Measurements from ENCODE around the gene SENP2.
"Not testable (repeated sequence)": the region's sequence is repeated elsewhere in the genome, so short reads cannot be mapped to it uniquely, and the experiment has no call there.

SENP2 gene

DNA sequence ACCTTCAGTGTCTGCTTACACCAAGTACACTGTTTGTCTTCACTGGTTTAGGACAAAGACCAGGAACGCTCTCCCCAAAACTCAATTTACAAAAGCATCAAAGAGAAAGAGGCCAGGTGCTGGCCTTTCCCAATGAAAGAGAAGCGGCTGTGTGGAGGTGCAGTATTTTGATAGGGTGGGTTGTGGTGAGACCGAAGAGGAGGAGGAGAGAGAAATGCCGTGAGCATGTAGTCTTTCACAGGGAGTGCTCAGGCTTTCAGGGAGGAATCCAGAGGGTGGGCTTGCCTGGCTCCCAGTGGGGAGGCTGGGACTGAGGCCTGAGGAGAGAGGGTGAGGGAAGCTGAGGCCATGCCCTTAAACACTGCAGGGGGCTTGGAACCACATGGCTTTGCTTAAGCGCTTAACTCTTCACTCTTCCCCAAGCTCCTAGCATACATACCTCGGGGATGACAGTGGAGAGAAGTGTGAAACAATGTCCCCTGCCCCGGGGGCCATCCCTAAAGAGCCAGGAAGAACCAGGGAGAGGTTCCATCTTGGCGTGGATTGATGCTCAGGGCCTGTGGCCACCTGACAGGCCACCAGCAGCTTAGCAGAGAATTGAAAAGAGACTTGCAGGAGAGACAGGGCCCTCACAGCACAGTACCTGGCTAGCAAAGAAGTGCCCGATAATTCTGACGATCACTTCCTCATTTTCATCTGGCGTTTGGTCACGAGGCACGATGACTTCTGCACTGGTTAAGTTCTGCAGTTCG, 60.5 kb downstream of the SENP2 start:
- H3K4me3 ChIP-seq (ENCODE audit: low read depth, low read length) = no peak overlapping the region

DNA sequence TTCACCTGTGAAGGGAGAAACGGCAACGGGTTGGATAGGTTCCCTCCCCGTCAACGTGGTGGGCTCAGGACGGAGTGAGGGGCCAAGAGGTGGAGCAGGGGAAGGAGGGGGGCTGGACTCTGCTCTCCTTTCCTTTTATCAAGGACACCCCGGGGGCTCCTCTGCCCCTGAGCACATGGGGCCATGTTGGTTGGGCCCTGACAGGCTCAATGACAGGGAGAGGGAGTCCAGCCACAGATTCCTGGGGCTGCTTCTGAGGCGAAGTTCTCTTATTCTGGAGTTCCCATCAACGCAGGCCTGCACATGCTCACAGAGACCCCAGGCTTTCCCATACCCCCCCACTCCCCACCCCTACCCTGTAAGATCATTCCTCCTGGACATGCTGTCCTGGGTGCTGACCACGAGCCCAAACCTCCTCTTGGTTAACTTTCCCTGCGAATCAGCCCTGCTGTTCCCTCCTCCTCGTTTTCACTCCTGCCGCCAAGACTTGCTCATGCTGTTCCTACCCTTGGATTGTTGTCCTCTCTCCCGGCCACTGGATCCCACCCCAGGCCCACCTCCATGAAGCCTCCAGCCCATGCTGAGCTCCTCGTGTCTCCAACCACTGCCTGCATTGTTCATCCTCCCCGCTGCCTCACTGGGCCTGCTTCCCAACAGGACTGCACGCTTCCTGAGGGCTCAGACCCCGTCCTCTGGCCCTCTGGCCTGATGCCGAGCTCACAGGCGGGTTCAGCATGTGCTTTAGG, 61.2 kb downstream of the SENP2 start:
- H3K4me3 ChIP-seq (ENCODE audit: low read depth, low read length) = no peak overlapping the region

DNA sequence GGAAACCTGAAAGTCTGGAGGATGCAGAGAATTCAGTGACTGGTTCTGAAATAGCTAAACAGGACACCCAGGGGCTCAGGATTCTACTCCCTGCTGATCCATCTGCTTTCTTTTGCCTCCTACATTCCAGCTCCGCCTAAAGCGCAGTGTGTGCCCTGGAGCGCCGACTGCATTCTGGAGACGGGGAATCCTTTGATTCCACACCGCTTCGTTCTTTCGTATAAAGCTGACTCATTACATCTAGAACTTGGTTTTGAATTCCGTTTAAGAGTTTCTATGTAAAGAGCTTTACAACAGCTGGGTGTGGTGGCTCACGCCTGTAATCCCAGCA, 61.8 kb downstream of the SENP2 start:
- no peak overlapping the region for H3K4me3 ChIP-seq (ENCODE audit: low read depth, low read length)

DNA sequence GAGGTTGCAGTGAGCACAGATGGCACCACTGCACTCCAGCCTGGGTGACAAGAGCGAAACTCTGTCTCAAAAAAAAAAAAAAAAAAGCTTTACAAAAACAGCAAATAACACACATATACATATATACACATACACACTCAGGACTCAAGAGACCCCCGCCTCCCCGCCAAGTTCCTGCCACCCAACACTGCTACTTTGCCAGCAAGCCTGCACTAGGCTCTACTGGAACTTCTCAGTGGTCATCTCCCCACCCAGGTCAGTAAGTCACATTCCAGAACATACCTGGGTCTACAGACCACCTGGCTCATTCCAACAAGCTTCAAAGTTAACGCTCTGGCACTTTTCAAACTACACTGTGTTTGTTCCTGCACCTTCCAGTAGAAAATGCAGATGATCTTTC, 62.3 kb downstream of the SENP2 start:
- H3K4me3 ChIP-seq (ENCODE audit: low read depth, low read length) = no peak overlapping the region

DNA sequence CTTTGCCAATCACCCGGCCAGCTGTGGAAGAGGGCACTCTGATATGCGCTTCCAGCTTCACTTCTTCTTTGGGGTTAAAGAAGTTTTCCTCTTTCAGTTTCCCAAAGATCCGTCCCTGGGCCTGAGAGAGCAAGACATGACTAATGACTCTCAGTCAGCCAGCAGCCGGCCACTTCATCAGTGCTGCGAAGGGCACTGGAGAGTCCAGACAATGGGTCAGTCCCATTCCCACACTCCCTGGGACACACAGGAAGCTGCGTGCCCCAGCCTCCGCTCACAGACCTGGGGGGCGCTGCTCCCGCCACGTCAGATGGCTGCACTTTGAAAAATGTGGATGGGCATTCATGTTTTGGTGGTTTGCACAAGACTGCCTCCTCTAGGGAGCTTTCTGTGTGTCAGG, 63.3 kb downstream of the SENP2 start:
- no peak overlapping the region for H3K4me3 ChIP-seq (ENCODE audit: low read depth, low read length)

DNA sequence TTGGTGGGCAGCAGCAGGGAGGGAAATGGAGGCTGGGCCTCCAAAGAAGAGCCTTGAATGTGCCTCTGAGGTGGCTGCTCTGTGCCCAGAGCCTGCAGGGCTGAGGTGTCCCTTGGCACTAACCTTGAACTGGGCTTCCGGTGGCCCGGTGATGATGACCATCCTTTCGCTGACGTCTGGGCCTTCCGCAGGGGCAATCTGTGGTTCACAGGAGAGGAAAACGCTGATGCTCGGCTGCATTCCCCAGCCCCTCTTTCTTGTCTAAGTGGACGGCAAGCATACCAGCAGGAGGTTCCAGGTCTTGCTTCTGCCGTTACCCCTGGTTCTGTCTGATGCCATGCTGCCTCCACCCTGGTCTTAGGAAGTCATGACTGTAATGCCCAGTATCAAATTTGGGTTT, 65.9 kb downstream of the SENP2 start:
- no peak overlapping the region for H3K4me3 ChIP-seq (ENCODE audit: low read depth, low read length)

DNA sequence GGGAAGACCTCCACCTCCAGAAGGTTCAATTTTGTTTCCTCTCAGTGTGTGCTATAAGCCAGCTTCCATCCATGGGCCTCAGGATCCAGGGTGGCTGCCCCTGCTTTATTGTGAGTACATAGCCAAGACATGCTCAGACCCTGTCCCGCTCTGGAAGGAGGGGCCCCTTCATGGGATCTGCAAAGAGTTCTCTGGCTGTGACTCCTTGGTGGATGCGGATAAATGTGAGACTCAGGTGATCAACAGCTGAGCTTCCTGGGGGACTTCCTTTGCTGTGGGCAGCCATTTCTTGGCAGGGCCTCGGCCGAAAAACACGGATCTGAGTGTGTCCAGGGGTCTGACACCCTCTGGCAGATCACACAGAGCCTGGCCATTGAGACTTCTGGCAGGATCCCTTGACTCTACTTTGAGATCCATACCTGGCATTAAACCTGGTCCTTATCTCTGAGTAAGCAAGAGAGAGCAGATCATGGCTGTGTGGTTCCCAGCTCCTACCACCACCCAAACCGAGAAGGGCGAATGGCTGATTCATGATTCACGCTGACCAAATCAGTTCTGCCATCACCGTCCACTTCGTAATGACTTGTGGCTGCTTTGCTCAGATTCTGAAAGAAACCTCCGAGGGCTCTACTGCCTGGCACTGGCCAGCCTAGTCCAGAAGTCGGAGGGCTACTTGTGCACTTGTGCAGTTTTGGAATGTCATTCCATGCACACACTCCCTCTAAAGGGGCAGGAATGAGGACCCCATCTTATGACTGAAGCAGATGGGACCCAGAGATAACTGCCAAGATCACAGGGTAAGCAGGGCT, 68.1 kb downstream of the SENP2 start:
- no peak overlapping the region for H3K4me3 ChIP-seq (ENCODE audit: low read depth, low read length)

DNA sequence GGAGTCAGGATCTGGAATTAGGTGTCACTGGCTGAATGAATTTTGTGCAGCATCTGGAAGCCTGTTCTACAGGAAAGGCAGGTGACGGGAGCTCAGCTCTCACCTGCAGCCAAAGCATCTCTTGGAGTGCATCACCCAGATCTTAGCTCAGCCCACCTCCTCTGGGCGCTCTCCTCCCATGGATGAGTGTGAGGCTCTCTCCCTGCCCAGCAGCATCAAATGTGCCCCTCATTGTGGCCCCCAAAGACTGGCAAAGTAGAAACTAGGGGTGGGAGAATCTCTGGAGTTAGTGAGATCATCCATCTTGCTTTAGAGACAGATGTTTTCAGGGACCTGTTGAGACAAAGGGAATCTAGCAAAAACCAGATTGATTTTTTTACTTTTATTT, 68.7 kb downstream of the SENP2 start:
- H3K4me3 ChIP-seq (ENCODE audit: low read depth, low read length) = no peak overlapping the region

DNA sequence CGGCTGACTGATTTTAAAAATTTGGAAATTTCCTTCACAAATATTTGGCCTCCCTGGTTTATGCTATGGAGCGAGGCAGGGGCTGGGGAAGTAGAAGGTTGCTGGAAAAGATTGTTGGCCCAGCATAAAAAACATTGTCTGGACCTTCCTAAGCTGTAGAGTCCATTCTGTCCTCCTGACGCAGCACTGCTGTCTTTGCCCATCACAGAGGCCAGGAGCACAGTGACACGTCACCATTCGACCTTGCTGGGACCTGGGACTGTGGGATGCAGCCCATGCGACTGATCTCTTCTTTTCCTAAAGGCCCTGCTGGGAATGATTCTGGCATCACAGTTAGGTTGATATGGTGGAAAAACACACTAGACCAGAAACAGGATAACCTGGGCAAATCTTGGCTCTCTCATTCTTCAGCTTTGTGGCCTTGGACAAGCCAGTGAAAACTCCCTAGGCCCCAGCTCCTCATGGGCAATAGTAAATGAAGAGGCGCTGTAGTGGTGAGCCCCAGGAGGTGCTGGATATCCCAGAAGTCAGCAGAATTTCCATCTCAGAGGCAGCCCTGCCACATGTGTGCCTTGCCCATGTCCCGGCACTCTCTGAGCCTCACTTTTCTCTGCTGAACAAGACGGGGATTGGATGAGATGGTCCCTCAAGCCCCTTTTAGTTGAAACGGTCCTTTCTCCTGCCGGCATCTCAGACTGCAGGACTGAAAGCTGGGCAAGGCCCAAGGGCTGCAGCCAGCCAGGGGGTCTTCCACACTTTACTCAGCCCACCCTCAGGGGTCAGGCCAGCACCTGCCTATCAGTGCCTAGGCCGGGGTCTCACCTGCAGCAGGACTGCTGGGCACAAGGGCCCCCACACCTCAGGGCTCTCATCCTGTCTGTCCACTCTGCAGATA, 69.6 kb downstream of the SENP2 start:
- no peak overlapping the region for H3K4me3 ChIP-seq (ENCODE audit: low read depth, low read length)

DNA sequence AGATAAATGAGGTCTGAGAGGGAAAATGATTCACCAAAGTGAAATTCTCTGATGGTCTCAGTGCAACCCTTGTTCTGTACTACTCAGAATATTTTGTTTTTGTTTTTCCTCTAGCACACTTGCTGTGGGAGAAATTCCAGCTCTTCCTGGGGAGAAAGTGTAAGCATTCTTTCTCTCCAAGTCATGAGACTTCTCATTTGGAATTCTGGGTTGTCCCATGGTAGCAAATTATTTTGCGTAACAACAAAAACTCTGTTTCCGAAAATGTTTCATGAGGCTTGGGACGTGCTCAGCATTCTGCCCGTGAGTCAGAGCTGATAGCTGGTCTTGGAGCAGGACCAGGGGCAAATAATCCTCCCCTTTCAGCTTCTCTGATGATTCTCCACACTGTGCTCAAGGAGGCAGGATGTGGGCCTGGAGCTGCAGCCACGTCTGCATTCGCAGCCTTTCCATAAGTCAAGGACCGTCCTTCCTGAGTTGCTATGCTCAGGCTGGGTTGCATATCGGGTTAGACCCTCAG, 70.3 kb downstream of the SENP2 start:
- H3K4me3 ChIP-seq (ENCODE audit: low read depth, low read length) = no peak overlapping the region

DNA sequence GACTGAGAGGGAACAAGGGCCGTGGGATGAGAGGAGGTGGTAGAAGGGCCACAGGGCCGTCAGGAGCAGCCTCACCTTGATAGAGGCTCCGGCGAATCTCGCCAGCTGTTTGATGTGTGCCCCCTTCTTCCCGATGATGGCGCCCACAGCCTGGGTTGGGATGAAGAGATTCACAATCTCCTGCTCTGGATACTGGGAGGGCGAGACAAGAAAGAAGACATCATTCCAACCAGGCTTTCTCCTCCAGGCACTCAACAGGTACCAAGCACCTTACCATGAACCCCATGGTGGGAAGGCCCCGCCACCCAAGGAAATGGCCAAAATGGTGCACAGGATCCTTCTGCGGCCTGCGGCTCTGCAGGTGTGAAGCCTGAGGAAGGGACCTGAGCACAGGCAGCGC, 71.1 kb downstream of the SENP2 start:
- no peak overlapping the region for H3K4me3 ChIP-seq (ENCODE audit: low read depth, low read length)

DNA sequence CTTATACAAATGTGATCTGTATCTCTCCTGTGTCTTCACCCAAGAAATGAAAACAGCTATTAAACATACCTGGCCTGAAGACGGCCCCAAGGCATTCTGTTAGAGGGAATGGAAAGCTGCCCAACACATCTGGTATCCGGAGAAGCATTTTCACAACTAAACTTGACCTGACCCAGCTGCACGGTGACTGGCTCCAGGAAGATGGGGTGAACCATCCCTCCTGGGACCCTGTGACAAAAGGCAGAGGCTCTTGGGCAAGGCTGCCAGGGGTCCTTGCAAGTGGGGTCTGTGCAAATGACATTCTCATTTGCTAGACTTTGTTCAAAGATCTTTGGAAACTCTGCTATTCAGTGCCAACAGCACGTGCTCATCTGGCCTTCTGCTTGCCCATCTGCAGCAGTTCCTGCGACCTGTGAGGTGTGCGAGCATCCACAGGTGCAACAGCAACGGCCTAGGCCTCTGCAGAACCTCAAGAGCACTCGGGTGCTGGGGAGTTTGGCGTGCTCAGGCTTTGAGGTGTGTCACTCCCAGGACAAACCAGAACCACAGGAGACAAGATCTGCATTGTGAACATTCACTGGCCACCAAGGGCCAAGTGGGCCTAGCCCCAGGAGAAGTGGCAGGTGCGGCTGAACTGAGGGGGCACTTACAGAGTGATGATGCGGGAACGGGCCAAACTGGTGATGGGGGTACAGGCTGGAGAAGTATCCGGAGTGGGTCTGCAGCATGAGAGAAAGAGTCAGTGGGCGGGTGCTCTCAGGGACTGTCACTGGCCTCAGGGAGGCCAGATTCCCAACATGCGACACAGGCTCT, 71.8 kb downstream of the SENP2 start:
- H3K4me3 ChIP-seq (ENCODE audit: low read depth, low read length) = no peak overlapping the region

DNA sequence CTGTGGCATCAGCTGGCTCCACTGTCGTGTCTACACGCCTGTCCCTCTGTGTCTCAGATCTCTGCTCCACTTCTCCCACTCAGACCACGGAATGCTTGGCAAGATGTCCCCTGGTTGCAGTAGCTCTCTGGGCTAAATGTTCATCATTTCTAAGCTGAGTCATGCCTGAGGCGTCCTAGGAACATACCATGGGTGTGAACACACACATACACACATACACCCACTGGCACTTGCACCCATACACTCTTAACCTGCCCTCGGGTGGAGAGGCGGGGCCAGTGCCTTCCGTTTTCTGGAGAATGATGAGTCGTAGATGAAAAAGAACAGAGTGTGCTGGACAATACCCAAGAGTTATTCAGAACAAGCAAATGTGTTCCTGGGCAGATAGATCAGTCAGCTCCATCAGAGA, 72.4 kb downstream of the SENP2 start:
- H3K4me3 ChIP-seq (ENCODE audit: low read depth, low read length) = no peak overlapping the region

DNA sequence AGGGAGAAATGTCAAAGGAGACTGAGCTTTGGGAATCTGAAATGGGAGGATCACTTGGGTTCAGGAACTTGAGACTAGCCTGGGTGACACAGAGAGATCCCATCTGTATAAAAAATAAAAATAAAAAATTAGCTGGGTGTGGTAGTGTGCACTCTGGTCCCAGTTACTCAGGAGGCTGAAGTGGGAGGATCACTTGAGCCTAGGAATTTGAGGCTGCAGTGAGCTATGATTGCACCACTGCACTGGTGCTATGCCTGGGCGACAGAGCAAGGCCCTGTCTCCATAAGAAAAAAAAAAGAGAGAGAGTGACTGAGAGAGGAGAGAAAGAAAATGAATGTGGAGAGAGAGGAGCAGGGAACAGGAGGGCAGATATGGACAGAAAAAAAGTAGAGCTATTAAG, 72.8 kb downstream of the SENP2 start:
- H3K4me3 ChIP-seq (ENCODE audit: low read depth, low read length) = no peak overlapping the region

DNA sequence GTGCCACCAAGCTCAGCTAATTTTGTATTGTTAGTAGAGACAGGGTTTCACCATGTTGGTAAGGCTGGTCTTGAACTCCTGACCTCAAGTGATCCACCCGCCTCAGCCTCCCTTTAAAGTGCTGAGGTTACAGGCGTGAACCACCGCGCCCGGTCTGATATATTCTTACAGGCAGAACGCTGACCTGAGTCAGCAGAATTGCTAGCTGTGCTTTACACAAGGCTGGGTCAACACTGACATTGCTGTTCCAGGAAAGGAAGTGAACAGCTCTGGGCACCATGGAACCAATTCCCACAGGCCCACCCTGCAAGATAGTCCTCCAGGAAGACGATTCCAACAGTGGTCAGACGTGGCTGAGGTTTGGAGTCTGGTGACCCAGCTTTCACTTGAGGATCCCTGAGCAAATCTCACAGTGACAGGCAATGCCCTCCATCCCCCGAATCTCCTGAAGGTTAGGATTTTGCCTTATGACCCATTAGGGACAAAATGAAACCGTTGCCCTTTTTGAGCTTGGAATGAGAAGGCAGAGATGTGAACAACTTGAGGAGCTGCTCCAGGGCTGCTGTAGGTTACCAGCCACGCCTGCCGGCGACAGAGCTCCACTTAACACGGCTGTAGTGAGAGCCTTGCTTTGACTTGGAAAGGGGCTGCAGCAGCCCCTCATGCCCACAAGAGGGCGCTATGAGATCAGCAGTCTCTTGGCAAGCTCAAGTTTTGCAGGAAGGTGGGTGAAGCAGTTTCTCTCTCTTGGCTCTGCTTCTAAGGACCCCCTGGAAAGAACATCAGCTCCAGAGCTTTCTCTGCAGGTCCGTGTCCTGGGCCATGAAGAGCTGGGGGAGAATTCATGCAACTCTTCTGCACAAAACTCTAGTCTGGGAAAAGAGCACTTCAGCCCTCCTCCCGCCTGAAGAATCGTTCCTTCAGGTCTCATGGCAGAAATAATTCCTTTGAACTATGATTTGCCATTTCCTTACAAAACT, 74.1 kb downstream of the SENP2 start:
- H3K4me3 ChIP-seq (ENCODE audit: low read depth, low read length) = no peak overlapping the region

DNA sequence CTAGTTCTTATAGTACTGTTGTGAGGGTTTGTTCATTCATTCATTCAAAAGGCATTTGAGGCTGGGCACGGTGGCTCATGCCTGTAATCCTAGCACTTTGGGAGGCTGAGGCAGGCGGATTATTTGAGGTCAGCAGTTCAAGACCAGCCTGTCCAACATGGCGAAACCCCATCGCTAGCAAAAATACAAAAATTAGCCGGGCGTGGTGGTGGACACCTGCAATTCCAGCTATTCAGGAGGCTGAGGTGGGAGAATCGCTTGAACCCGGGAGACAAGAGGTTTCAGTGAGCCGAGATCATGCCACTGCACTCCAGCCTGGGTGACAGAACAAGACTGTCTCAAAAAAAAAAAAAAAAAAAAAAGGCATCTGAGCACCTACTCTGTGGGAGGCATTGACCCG, 75.2 kb downstream of the SENP2 start:
- H3K4me3 ChIP-seq (ENCODE audit: low read depth, low read length) = not testable (repeated sequence)

DNA sequence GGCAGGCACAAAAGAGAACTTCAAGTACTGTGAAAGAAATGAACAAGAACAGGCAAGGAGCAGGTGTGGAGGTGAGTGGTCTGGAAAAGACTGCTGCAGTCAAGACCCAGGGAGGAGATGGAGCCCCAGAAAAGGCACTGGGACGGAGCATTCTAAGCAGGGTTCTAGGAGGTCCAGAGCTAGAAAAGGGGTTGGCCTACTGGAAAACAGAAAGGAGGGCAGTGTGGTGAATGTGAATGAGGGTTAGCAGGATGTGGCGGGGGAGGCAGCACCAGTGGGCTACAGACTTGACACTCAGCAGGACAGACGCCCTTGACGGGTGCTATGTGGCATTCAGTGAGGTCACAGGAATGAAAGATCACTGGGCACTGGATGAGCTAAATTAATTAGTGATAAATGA, 75.7 kb downstream of the SENP2 start:
- no peak overlapping the region for H3K4me3 ChIP-seq (ENCODE audit: low read depth, low read length)

DNA sequence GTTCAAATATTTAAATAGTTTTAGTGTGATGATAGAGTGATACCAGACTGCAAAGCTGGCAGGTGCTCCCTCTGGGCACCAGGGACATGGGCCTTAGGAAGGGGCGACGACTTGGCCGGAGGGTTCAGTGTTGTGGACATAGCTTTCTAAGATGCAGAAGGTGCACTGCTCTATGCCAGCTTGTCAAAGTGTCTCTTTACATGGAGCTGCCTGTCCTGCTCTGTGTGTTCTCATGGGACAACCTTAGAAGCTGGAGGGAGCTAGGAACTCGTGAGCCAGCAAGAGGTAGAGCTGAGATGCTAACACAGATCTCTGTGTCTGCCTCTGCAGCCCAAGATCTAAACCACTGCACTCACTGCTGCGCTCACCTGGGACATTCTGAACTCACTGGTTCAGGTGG, 77.8 kb downstream of the SENP2 start:
- no peak overlapping the region for H3K4me3 ChIP-seq (ENCODE audit: low read depth, low read length)

DNA sequence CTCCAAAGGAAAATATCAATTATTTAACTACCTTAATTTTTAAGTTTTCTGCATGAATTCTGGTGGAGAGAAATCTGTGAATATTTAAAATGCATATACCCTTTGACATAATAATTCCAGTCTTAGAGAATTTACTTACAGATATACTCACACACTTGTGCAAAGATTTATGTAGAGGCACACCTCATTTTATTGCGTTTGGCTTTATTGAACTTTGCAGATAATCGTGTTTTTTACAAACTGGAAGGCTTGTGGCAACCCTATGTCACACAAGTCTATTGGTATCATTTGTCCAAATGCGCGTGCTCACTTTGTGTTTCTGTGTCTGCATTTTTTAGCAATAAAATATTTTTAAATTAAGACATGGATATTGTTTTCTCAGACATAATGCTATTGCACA, 81.5 kb downstream of the SENP2 start:
- H3K4me3 ChIP-seq (ENCODE audit: low read depth, low read length) = no peak overlapping the region
